ENCODE data around the gene DOCK6.
A peak's percentile ranks its signal among the peaks of the same experiment; 100 is the strongest.

The DOCK6 gene

GRCh38 chr19:11273296-11273695 is 11.0 kb upstream of the DOCK6 start:
- Histone ChIP-seq H3K9ac (ENCODE audit: low read length) (no peak overlapping the region), H3K27me3 (ENCODE audit: control insufficient read depth in 1 of 2, insufficient read depth in 2 of 2, low read length in 2 of 2) (no peaks in the 10 kb centered on the region), H3K4me3 (ENCODE audit: low read depth in 1 of 2, low read length in 2 of 2) (no peak overlapping the region), H3K9me3 (ENCODE audit: low read length) (no peaks in the 10 kb centered on the region), H3K36me3 (ENCODE audit: insufficient read depth, low read length) (no peaks in the 10 kb centered on the region), H3K4me1 (ENCODE audit: insufficient read depth, low read length) (peaks cover 11% of the 10 kb centered on the region), H3K27ac (ENCODE audit: low read depth, low read length) (no peak overlapping the region)

GRCh38 chr19:11269408-11269807 is 7.1 kb upstream of the DOCK6 start:
- peaks cover 11% of the 10 kb centered on the region for H3K4me1 ChIP-seq (ENCODE audit: insufficient read depth, low read length)
- H3K9ac ChIP-seq (ENCODE audit: low read length): no peak overlapping the region
- H3K4me3 ChIP-seq (ENCODE audit: low read depth in 1 of 2, low read length in 2 of 2): no peak overlapping the region
- H3K27me3 ChIP-seq (ENCODE audit: control insufficient read depth in 1 of 2, insufficient read depth in 2 of 2, low read length in 2 of 2): no peaks in the 10 kb centered on the region
- no peaks in the 10 kb centered on the region for H3K9me3 ChIP-seq (ENCODE audit: low read length)
- H3K27ac ChIP-seq (ENCODE audit: low read depth, low read length): peak overlapping the region; percentile 52
- H3K36me3 ChIP-seq (ENCODE audit: insufficient read depth, low read length): no peaks in the 10 kb centered on the region

- H3K27me3 ChIP-seq (ENCODE audit: control insufficient read depth in 1 of 2, insufficient read depth in 2 of 2, low read length in 2 of 2): no peaks in the 10 kb centered on the region
- H3K9ac ChIP-seq (ENCODE audit: low read length): no peak overlapping the region
- peak overlapping the region; percentile 52 for H3K27ac ChIP-seq (ENCODE audit: low read depth, low read length)
- no peaks in the 10 kb centered on the region for H3K9me3 ChIP-seq (ENCODE audit: low read length)
- H3K36me3 ChIP-seq (ENCODE audit: insufficient read depth, low read length): no peaks in the 10 kb centered on the region
- H3K4me1 ChIP-seq (ENCODE audit: insufficient read depth, low read length): peaks cover 11% of the 10 kb centered on the region
- no peak overlapping the region for H3K4me3 ChIP-seq (ENCODE audit: low read depth in 1 of 2, low read length in 2 of 2)
These were observed 6.5 kb upstream of the DOCK6 start for GRCh38 chr19:11268783-11269267.

- H3K9me3 ChIP-seq (ENCODE audit: low read length): no peaks in the 10 kb centered on the region
- H3K9ac ChIP-seq (ENCODE audit: low read length): no peak overlapping the region
- H3K4me3 ChIP-seq (ENCODE audit: low read depth in 1 of 2, low read length in 2 of 2): no peak overlapping the region
- peaks cover 11% of the 10 kb centered on the region for H3K4me1 ChIP-seq (ENCODE audit: insufficient read depth, low read length)
- H3K27ac ChIP-seq (ENCODE audit: low read depth, low read length): no peak overlapping the region
- peaks cover 0 to 5% of the 10 kb centered on the region in 2 donors for H3K27me3 ChIP-seq (ENCODE audit: control insufficient read depth in 1 of 2, insufficient read depth in 2 of 2, low read length in 2 of 2)
- no peaks in the 10 kb centered on the region for H3K36me3 ChIP-seq (ENCODE audit: insufficient read depth, low read length)
These were observed 5.2 kb upstream of the DOCK6 start for GRCh38 chr19:11267316-11268085.

GRCh38 chr19:11265785-11266236 is 3.5 kb upstream of the DOCK6 start:
- peaks cover 11% of the 10 kb centered on the region for H3K4me1 ChIP-seq (ENCODE audit: insufficient read depth, low read length)
- no peak overlapping the region for H3K27ac ChIP-seq (ENCODE audit: low read depth, low read length)
- no peak overlapping the region for H3K4me3 ChIP-seq (ENCODE audit: low read depth in 1 of 2, low read length in 2 of 2)
- peaks cover 0 to 5% of the 10 kb centered on the region in 2 donors for H3K27me3 ChIP-seq (ENCODE audit: control insufficient read depth in 1 of 2, insufficient read depth in 2 of 2, low read length in 2 of 2)
- H3K9me3 ChIP-seq (ENCODE audit: low read length): no peaks in the 10 kb centered on the region
- no peak overlapping the region for H3K9ac ChIP-seq (ENCODE audit: low read length)
- no peaks in the 10 kb centered on the region for H3K36me3 ChIP-seq (ENCODE audit: insufficient read depth, low read length)

- H3K9ac ChIP-seq (ENCODE audit: low read length): no peak overlapping the region
- peaks cover 0 to 5% of the 10 kb centered on the region in 2 donors for H3K27me3 ChIP-seq (ENCODE audit: control insufficient read depth in 1 of 2, insufficient read depth in 2 of 2, low read length in 2 of 2)
- no peaks in the 10 kb centered on the region for H3K36me3 ChIP-seq (ENCODE audit: insufficient read depth, low read length)
- H3K4me3 ChIP-seq (ENCODE audit: low read depth in 1 of 2, low read length in 2 of 2): no peak overlapping the region
- peaks cover 11% of the 10 kb centered on the region for H3K4me1 ChIP-seq (ENCODE audit: insufficient read depth, low read length)
- no peaks in the 10 kb centered on the region for H3K9me3 ChIP-seq (ENCODE audit: low read length)
- H3K27ac ChIP-seq (ENCODE audit: low read depth, low read length): no peak overlapping the region
These were observed 3.0 kb upstream of the DOCK6 start for GRCh38 chr19:11265177-11265784.

- H3K4me3 ChIP-seq (ENCODE audit: low read depth in 1 of 2, low read length in 2 of 2): no peak overlapping the region
- no peaks in the 10 kb centered on the region for H3K9me3 ChIP-seq (ENCODE audit: low read length)
- peaks cover 0 to 5% of the 10 kb centered on the region in 2 donors for H3K27me3 ChIP-seq (ENCODE audit: control insufficient read depth in 1 of 2, insufficient read depth in 2 of 2, low read length in 2 of 2)
- no peaks in the 10 kb centered on the region for H3K36me3 ChIP-seq (ENCODE audit: insufficient read depth, low read length)
- H3K9ac ChIP-seq (ENCODE audit: low read length): no peak overlapping the region
- H3K4me1 ChIP-seq (ENCODE audit: insufficient read depth, low read length): peaks cover 10% of the 10 kb centered on the region
- no peak overlapping the region for H3K27ac ChIP-seq (ENCODE audit: low read depth, low read length)
These were observed 2.3 kb upstream of the DOCK6 start for GRCh38 chr19:11264452-11265176.

- Histone ChIP-seq H3K27ac (ENCODE audit: low read depth, low read length) (no peak overlapping the region), H3K36me3 (ENCODE audit: insufficient read depth, low read length) (no peaks in the 10 kb centered on the region), H3K27me3 (ENCODE audit: control insufficient read depth in 1 of 2, insufficient read depth in 2 of 2, low read length in 2 of 2) (peaks cover 0 to 5% of the 10 kb centered on the region in 2 donors), H3K9ac (ENCODE audit: low read length) (no peak overlapping the region), H3K9me3 (ENCODE audit: low read length) (no peaks in the 10 kb centered on the region), H3K4me3 (ENCODE audit: low read depth in 1 of 2, low read length in 2 of 2) (no peak overlapping the region), H3K4me1 (ENCODE audit: insufficient read depth, low read length) (peaks cover 2% of the 10 kb centered on the region)
These were observed 1.4 kb upstream of the DOCK6 start for GRCh38 chr19:11263726-11264125.

GRCh38 chr19:11261431-11261970 is 823 bp downstream of the DOCK6 start:
- Histone ChIP-seq H3K27ac (ENCODE audit: low read depth, low read length) (peak overlapping the region; percentile 59), H3K4me1 (ENCODE audit: insufficient read depth, low read length) (no peaks in the 10 kb centered on the region), H3K36me3 (ENCODE audit: insufficient read depth, low read length) (no peaks in the 10 kb centered on the region), H3K4me3 (ENCODE audit: low read depth in 1 of 2, low read length in 2 of 2) (peak overlapping the region; percentile 61 to 68), H3K9me3 (ENCODE audit: low read length) (no peaks in the 10 kb centered on the region), H3K9ac (ENCODE audit: low read length) (no peak overlapping the region), H3K27me3 (ENCODE audit: control insufficient read depth in 1 of 2, insufficient read depth in 2 of 2, low read length in 2 of 2) (peaks cover 0 to 5% of the 10 kb centered on the region in 2 donors)

GRCh38 chr19:11260996-11261395 is 1.3 kb downstream of the DOCK6 start:
- Histone ChIP-seq H3K27me3 (ENCODE audit: control insufficient read depth in 1 of 2, insufficient read depth in 2 of 2, low read length in 2 of 2) (peaks cover 0 to 5% of the 10 kb centered on the region in 2 donors), H3K9ac (ENCODE audit: low read length) (no peak overlapping the region), H3K9me3 (ENCODE audit: low read length) (no peaks in the 10 kb centered on the region), H3K27ac (ENCODE audit: low read depth, low read length) (no peak overlapping the region), H3K4me3 (ENCODE audit: low read depth in 1 of 2, low read length in 2 of 2) (no peak overlapping the region), H3K4me1 (ENCODE audit: insufficient read depth, low read length) (no peaks in the 10 kb centered on the region), H3K36me3 (ENCODE audit: insufficient read depth, low read length) (no peaks in the 10 kb centered on the region)

GRCh38 chr19:11257846-11258380 is 4.4 kb downstream of the DOCK6 start:
- no peak overlapping the region for H3K9ac ChIP-seq (ENCODE audit: low read length)
- H3K9me3 ChIP-seq (ENCODE audit: low read length): no peaks in the 10 kb centered on the region
- no peak overlapping the region for H3K27ac ChIP-seq (ENCODE audit: low read depth, low read length)
- H3K36me3 ChIP-seq (ENCODE audit: insufficient read depth, low read length): no peaks in the 10 kb centered on the region
- H3K27me3 ChIP-seq (ENCODE audit: control insufficient read depth in 1 of 2, insufficient read depth in 2 of 2, low read length in 2 of 2): no peaks in the 10 kb centered on the region
- H3K4me1 ChIP-seq (ENCODE audit: insufficient read depth, low read length): no peaks in the 10 kb centered on the region
- H3K4me3 ChIP-seq (ENCODE audit: low read depth in 1 of 2, low read length in 2 of 2): no peak overlapping the region

Measured in muscle layer of colon (tissue), 2 donors.